Erythroblast (primary cell): ENCODE results near the gene MTRF1.

Experiments
- GATA1 ChIP-seq: IDR thresholded peaks from 2 replicates; pipeline ENCODE4 v1.6.1; 2011; ENCODE audit warnings: low read depth, mild to moderate bottlenecking, control low read depth, low read length, moderate library complexity
- POLR2A ChIP-seq: IDR thresholded peaks from 2 replicates; pipeline ENCODE4 v1.6.1; 2011; ENCODE audit warnings: mild to moderate bottlenecking, low read length

DNA sequence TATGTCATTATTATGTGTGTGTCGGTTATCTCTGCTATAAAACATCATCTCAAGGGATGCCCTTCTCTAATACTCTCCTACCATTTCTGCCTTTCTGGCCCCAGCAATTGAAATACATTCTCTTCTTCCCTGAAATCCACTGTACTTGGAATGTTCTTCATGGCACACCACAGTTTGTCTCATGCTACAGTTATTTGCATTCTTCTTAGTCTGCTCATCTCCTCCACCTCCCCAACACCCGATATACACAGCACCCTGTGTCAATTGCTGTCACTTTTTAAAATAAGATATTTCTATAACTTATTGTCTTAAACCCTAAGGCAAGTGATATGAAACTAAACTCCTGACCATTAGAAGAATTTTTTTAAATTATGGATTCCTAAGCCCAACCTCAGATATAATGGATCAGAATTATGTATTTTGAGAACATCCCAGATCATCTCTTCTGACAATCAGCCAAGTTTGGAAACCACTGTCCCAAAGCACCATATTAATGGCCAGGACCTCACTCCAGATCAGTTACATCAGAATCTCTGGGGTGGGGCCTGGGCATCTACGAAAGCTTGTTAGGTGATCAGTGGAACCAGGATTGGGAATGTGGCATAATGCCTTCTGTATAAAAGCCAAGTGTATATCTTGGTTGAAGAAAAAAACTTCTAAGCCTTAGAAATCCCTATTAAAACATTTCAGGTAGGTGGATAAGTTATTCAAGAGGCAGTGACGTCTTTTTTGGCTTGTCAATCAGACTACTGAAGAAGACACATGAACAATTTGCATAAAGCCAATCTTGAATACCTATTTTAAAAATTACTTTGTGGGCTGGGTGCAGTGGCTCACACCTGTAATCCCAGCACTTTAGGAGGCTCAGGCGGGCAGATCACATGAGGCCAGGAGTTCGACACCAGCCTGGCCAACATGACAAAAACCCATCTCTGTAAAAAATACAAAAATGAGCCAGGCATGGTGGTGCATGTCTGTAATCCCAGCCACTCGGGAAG, 39.0 kb downstream of the MTRF1 start:
- TF ChIP-seq POLR2A = no peak
- no peak for TF ChIP-seq GATA1
